H9 (cell line): ENCODE measurements around the gene ARHGAP1. TPM values are rescaled to one million over a fixed set of nuclear protein-coding genes. Genes with fewer than 3 reads are reported as not detected.

ENCODE experiments used
- DNase-seq: peaks from one replicate; pipeline ENCODE4 v3.0.0-alpha.2; 2017
- H2AFZ ChIP-seq: one replicate; pipeline ENCODE4 v1.6.1; 2013; ENCODE audit warnings: mild to moderate bottlenecking, low read length, control low read depth, moderate library complexity
- H2AK5ac ChIP-seq: 2 replicates; pipeline ENCODE4 v1.6.1; 2013; ENCODE audit warnings: low read length, control low read depth, mixed read lengths; ENCODE audit not compliant: insufficient read length
- H2BK120ac ChIP-seq: one replicate; pipeline ENCODE4 v1.6.1; 2013; ENCODE audit warnings: low read depth, mild to moderate bottlenecking, low read length, control low read depth, inconsistent platforms; ENCODE audit not compliant: poor library complexity, severe bottlenecking
- H2BK12ac ChIP-seq: 2 replicates; pipeline ENCODE4 v1.6.1; 2013; ENCODE audit warnings: low read length, control low read depth, mixed read lengths, low read depth; ENCODE audit not compliant: insufficient read length
- H2BK15ac ChIP-seq: 2 replicates; pipeline ENCODE4 v1.6.1; 2013; ENCODE audit warnings: low read depth, low read length, control low read depth
- H2BK20ac ChIP-seq: one replicate; pipeline ENCODE4 v1.6.1; 2013; ENCODE audit warnings: low read depth, mild to moderate bottlenecking, low read length, control low read depth, inconsistent platforms; ENCODE audit not compliant: poor library complexity, severe bottlenecking
- H2BK5ac ChIP-seq: 2 replicates; pipeline ENCODE4 v1.6.1; 2013; ENCODE audit warnings: low read length, control low read depth, mixed read lengths; ENCODE audit not compliant: insufficient read length
- H3K14ac ChIP-seq: 2 replicates; pipeline ENCODE4 v1.6.1; 2013; ENCODE audit warnings: low read length, control low read depth; ENCODE audit not compliant: insufficient read depth
- H3K18ac ChIP-seq: 2 replicates; pipeline ENCODE4 v1.6.1; 2013; ENCODE audit warnings: low read depth, mild to moderate bottlenecking, mixed read lengths, low read length, control low read depth; ENCODE audit not compliant: insufficient read length
- H3K23ac ChIP-seq: 2 replicates; pipeline ENCODE4 v1.6.1; 2013; ENCODE audit warnings: low read length, control low read depth, mixed read lengths, low read depth; ENCODE audit not compliant: insufficient read length
- H3K23me2 ChIP-seq: 2 replicates; pipeline ENCODE4 v1.6.1; 2013; ENCODE audit warnings: low read depth, mild to moderate bottlenecking, mixed read lengths, low read length, control low read depth; ENCODE audit not compliant: insufficient read length, poor library complexity, severe bottlenecking
- H3K27ac ChIP-seq: 2 replicates; pipeline ENCODE4 v1.5.1; 2013; ENCODE audit warnings: low read length, control low read depth, mixed read lengths, low read depth; ENCODE audit not compliant: insufficient read length
- H3K27me3 ChIP-seq: 2 replicates; pipeline ENCODE4 v1.6.1; 2013; ENCODE audit warnings: low read length, control low read depth, inconsistent platforms; ENCODE audit not compliant: insufficient read depth
- H3K4ac ChIP-seq: 2 replicates; pipeline ENCODE4 v1.6.1; 2013; ENCODE audit warnings: low read depth, mild to moderate bottlenecking, control low read depth, inconsistent platforms, low read length, moderate library complexity
- H3K4me1 ChIP-seq: 2 replicates; pipeline ENCODE4 v1.6.1; 2013; ENCODE audit warnings: low read length, control low read depth, inconsistent platforms; ENCODE audit not compliant: insufficient read depth
- H3K4me2 ChIP-seq: 2 replicates; pipeline ENCODE4 v1.6.1; 2013; ENCODE audit warnings: low read length, control low read depth, mixed read lengths; ENCODE audit not compliant: insufficient read length, insufficient read depth
- H3K56ac ChIP-seq: 2 replicates; pipeline ENCODE4 v1.6.1; 2013; ENCODE audit warnings: low read depth, mild to moderate bottlenecking, mixed read lengths, low read length, control low read depth; ENCODE audit not compliant: insufficient read length
- H3K79me1 ChIP-seq: 2 replicates; pipeline ENCODE4 v1.6.1; 2013; ENCODE audit warnings: low read depth, mild to moderate bottlenecking, moderate library complexity, low read length, control low read depth, inconsistent platforms; ENCODE audit not compliant: insufficient read depth, poor library complexity, severe bottlenecking
- H3K79me2 ChIP-seq: 2 replicates; pipeline ENCODE4 v1.6.1; 2013; ENCODE audit warnings: low read length, control low read depth, inconsistent platforms; ENCODE audit not compliant: insufficient read depth
- H3K9ac ChIP-seq: 2 replicates; pipeline ENCODE4 v1.6.1; 2013; ENCODE audit warnings: low read length, control low read depth, mixed read lengths; ENCODE audit not compliant: insufficient read length; ENCODE audit errors: extremely low read depth
- H3K9me3 ChIP-seq: one replicate; pipeline ENCODE4 v1.6.1; 2013; ENCODE audit warnings: low read depth, low read length, inconsistent platforms; ENCODE audit not compliant: control insufficient read depth
- H3T11ph ChIP-seq: one replicate; pipeline ENCODE4 v1.6.1; 2013; ENCODE audit warnings: mild to moderate bottlenecking, low read length, control low read depth, inconsistent platforms
- H4K20me1 ChIP-seq: one replicate; pipeline ENCODE4 v1.6.1; 2013; ENCODE audit not compliant: control insufficient read depth, insufficient read length, insufficient read depth
- H4K5ac ChIP-seq: 2 replicates; pipeline ENCODE4 v1.6.1; 2013; ENCODE audit warnings: low read depth, mild to moderate bottlenecking, mixed read lengths, low read length, control low read depth; ENCODE audit not compliant: insufficient read length
- H4K8ac ChIP-seq: replicated peaks from 2 replicates; pipeline ENCODE4 v1.6.1; 2013; ENCODE audit warnings: low read length, control low read depth, mixed read lengths, low read depth; ENCODE audit not compliant: insufficient read length
- H4K91ac ChIP-seq: 2 replicates; pipeline ENCODE4 v1.6.1; 2013; ENCODE audit warnings: low read depth, mild to moderate bottlenecking, moderate library complexity, mixed read lengths, low read length, control low read depth; ENCODE audit not compliant: insufficient read length
- H3K27ac Mint-ChIP-seq, 3 experiments: 2 replicates in 2 of 3; 3 replicates in 1 of 3; pipeline ENCODE4 v1.8.0; 2020 to 2021; ENCODE audit warnings: mixed read lengths in 3 of 3, mild to moderate bottlenecking in 1 of 3, moderate library complexity in 1 of 3
- H3K27me3 Mint-ChIP-seq: 2 replicates; pipeline ENCODE4 v1.8.0; 2021; ENCODE audit warnings: low read depth, mild to moderate bottlenecking, moderate library complexity, mixed read lengths
- H3K36me3 Mint-ChIP-seq, 3 experiments: 2 replicates in 2 of 3; 3 replicates in 1 of 3; pipeline ENCODE4 v1.8.0; 2020 to 2021; ENCODE audit warnings: low read depth in 3 of 3, mixed read lengths in 3 of 3; ENCODE audit not compliant: insufficient read depth in 1 of 3
- H3K4me1 Mint-ChIP-seq, 2 experiments: 2 replicates each; pipeline ENCODE4 v1.8.0; 2020; ENCODE audit warnings: mixed read lengths in 2 of 2
- H3K4me3 Mint-ChIP-seq, 2 experiments: 2 replicates in 1 of 2; 3 replicates in 1 of 2; pipeline ENCODE4 v1.8.0; 2020 to 2021; ENCODE audit warnings: mild to moderate bottlenecking in 2 of 2, mixed read lengths in 2 of 2, moderate library complexity in 1 of 2
- H3K9me3 Mint-ChIP-seq, 2 experiments: 2 replicates in 1 of 2; 3 replicates in 1 of 2; pipeline ENCODE4 v1.8.0; 2020; ENCODE audit warnings: mild to moderate bottlenecking in 2 of 2, mixed read lengths in 2 of 2, moderate library complexity in 1 of 2
- CTCF ChIP-seq: fragments of 200-600 bp; sonication (generic); conservative IDR thresholded peaks from 3 replicates; pipeline ENCODE4 v1.8.0; 2021; ENCODE audit warnings: antibody characterized with exemption, mild to moderate bottlenecking
- WGBS: extraction: QIAGEN DNeasy Blood & Tissue Kit; methylation state at CpG from one replicate; pipeline ENCODE4 v1.1.7; 2013; ENCODE audit warnings: missing lambda C conversion rate, low lambda C conversion rate, mixed read lengths; ENCODE audit not compliant: insufficient read length; ENCODE audit errors: extremely low coverage; 5-methylcytosine and 5-hydroxymethylcytosine counted together
- total RNA-seq: library from RNA; stranded (reverse); gene quantifications from 2 replicates; pipeline ENCODE4 v1.2.1, GENCODE V29; 2021

Gene ARHGAP1
- total RNA-seq, 1 experiment from 2014 or later: 45.3 TPM

- no peak overlapping the region for H2BK15ac ChIP-seq
- H3T11ph ChIP-seq: no peak overlapping the region
- no peak overlapping the region for H2AFZ ChIP-seq
- H3K79me2 ChIP-seq: no peaks in the 10 kb centered on the region
- H3K56ac ChIP-seq: no peak overlapping the region
- H2BK120ac ChIP-seq: no peak overlapping the region
- no peaks in the 10 kb centered on the region for H3K23me2 ChIP-seq
- H3K4me1 Mint-ChIP-seq: peaks cover 4% of the 10 kb centered on the region in 2 experiments; a peak in 2 of 4 replicates
- no peak overlapping the region for H3K23ac ChIP-seq
- no peak overlapping the region for H3K14ac ChIP-seq
- no peaks in the 10 kb centered on the region for H4K20me1 ChIP-seq
- H3K36me3 Mint-ChIP-seq: peaks cover 6 to 32% (median 25%) of the 10 kb centered on the region in 3 experiments
- H4K8ac ChIP-seq: no peak overlapping the region
- H3K4me2 ChIP-seq: no peak overlapping the region
- H4K5ac ChIP-seq: no peak overlapping the region
- no peak overlapping the region for H2BK20ac ChIP-seq
- H3K4me3 Mint-ChIP-seq: no peak overlapping the region
- no peaks in the 10 kb centered on the region for H3K9me3 ChIP-seq
- no peak overlapping the region for H3K4ac ChIP-seq
- H3K18ac ChIP-seq: no peak overlapping the region
- H2BK5ac ChIP-seq: no peak overlapping the region
- no peak overlapping the region for H3K27ac ChIP-seq
- H3K79me1 ChIP-seq: no peaks in the 10 kb centered on the region
- no peaks in the 10 kb centered on the region for H3K4me1 ChIP-seq
- no peak overlapping the region for H3K9ac ChIP-seq
- no peak overlapping the region for H4K91ac ChIP-seq
- H2BK12ac ChIP-seq: no peak overlapping the region
- no peaks in the 10 kb centered on the region for H3K27me3 ChIP-seq
- no peaks in the 10 kb centered on the region for H3K27me3 Mint-ChIP-seq
- no peak overlapping the region for H3K27ac Mint-ChIP-seq
- no peak overlapping the region for H2AK5ac ChIP-seq
- no CpG with 5 or more reads among the region's 1 CpG for WGBS
- TF ChIP-seq CTCF: no peak
- DNase-seq: no peak
- no peaks in the 10 kb centered on the region for H3K9me3 Mint-ChIP-seq
These were observed 70.2 kb downstream of the ARHGAP1 start for GRCh38 chr11:46630237-46630636.
